GM12865 (cell line): ENCODE results near the gene CARD10.

Experiments
- DNase-seq: peaks from one replicate; pipeline ENCODE4 v3.0.0; 2010; ENCODE audit warnings: low read depth
- H3K4me3 ChIP-seq: 2 replicates; pipeline ENCODE4 v1.5.1; 2011; ENCODE audit warnings: mild to moderate bottlenecking, low read depth, low read length, control low read depth
- TF ChIP-seq, protein P1 (sequence below): IDR thresholded peaks from 2 replicates; pipeline ENCODE4 v1.5.1; 2011; ENCODE audit warnings: low read length, control low read depth, low read depth, inconsistent platforms; ENCODE audit not compliant: insufficient read depth; ENCODE audit errors: missing control alignments

CARD10 gene

DNA sequence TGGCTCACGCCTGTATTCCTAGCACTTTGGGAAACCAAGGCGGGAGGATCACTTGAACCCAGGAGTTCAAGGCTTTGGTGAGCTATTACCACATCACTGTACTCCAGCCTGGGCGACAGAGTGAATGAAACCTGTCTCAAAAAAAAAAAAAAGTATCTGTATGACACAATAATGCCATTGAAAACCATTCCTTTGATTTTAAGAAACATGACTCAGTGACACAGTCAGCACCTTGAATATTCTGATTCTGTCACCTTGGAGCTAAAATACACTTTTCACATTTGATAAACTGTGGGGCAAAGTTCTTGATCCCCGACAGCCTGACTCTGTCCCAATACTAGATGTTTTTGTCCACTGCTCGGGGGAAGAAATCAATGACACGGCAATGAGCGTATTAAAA, 75.2 kb downstream of the CARD10 start:
- TF ChIP-seq, protein P1, sequence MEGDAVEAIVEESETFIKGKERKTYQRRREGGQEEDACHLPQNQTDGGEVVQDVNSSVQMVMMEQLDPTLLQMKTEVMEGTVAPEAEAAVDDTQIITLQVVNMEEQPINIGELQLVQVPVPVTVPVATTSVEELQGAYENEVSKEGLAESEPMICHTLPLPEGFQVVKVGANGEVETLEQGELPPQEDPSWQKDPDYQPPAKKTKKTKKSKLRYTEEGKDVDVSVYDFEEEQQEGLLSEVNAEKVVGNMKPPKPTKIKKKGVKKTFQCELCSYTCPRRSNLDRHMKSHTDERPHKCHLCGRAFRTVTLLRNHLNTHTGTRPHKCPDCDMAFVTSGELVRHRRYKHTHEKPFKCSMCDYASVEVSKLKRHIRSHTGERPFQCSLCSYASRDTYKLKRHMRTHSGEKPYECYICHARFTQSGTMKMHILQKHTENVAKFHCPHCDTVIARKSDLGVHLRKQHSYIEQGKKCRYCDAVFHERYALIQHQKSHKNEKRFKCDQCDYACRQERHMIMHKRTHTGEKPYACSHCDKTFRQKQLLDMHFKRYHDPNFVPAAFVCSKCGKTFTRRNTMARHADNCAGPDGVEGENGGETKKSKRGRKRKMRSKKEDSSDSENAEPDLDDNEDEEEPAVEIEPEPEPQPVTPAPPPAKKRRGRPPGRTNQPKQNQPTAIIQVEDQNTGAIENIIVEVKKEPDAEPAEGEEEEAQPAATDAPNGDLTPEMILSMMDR = no peak
- no peak for DNase-seq
- H3K4me3 ChIP-seq = no peak overlapping the region

DNA sequence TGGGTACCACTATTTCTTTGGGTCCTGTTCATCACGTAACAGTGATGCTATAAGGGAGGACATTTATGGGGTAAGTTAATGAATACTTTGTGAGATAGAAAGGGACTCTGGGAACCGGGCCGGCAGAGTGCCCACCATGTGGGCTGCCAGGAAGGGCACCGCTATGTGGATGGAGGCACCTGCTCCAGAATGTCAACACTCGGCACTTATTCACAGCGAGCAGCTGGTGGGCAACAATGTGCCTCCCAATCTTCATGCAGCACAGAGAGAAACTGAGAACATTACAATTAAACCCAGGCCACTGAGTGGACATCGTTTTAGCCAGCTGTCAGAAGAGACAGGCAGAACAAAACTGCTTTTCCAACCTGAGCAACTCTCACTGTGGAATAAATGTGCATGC, 76.1 kb downstream of the CARD10 start:
- DNase-seq = no peak
- TF ChIP-seq, protein P1 = no peak
- no peak overlapping the region for H3K4me3 ChIP-seq

DNA sequence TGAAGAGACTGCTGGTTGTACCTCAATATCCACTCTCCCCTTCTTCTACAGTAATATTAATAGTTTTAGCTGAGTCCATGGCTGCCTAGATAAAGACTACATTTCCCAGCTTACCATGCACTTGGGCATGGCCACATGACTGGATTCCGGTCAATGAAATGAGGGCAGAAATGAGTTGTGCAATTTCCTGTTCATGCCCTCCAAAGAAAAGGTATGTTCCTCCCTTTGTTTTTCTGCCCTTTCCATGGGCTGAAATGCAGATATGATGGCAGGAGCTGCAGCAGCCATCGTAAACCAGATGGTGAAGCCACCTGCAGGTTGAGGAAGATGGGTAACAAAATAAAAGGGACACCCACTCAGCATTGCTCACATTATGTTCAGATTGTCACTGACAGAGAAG, 76.7 kb downstream of the CARD10 start:
- no peak overlapping the region for H3K4me3 ChIP-seq
- DNase-seq = peak; percentile 18
- TF ChIP-seq, protein P1 = no peak

DNA sequence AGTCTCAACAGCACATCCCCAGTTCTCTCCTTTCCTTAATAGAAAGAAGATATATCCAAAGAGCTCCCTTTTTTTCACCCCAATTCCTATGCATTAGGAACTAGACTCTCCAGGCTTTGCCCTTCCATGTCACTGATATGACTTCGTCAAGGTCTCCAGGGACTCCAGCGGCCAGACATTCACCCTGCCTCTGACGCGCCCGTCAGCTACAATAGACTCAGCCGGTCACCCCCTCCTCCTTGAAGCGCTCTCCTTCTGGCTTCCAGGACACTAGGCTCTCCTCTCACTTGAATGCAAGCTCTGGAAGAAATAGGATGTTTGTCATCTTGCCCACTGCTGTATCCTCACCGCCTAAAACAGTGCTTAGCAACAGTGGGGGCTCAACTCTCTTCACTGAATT, 77.1 kb downstream of the CARD10 start:
- H3K4me3 ChIP-seq = no peak overlapping the region
- DNase-seq = no peak
- TF ChIP-seq, protein P1 = no peak

DNA sequence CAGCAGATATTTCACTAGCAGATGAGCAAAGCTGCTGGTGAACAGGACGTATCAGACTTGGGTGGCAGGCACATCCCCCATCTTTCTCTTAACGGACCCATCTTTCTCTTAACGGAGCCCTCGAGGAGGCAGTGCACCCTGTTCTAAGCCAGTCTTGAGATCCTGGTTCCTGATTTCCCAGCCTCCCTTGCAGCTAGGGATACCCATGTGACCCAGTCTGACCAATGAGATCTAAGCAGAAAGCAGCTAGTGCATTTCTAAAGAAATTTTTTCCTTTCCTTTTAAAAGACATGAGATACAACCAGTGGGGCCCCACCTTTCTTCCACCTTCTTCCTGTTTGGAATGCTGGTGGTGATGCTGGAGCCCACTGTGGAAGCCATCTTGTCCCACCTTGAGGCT, 78.3 kb downstream of the CARD10 start:
- DNase-seq = no peak
- TF ChIP-seq, protein P1 = no peak
- H3K4me3 ChIP-seq = no peak overlapping the region
